K562 (cell line): ENCODE measurements around the gene SHC1.

Experiments
- GTF2F1 ChIP-seq: IDR thresholded peaks from 2 replicates; pipeline ENCODE4 v1.6.1; 2011; ENCODE audit warnings: low read depth, low read length, improper control_type of control experiment
- POLR2A ChIP-seq: fragments of 450-650 bp; conservative IDR thresholded peaks from 2 replicates; pipeline ENCODE4 v1.6.1; 2016
- ZNF79 ChIP-seq: fragments of 250-450 bp; sonication (Bioruptor Pico); IDR thresholded peaks from 2 replicates; pipeline ENCODE4 v1.4.0; 2020; ENCODE audit warnings: low read depth, mild to moderate bottlenecking, moderate library complexity
- TF ChIP-seq, protein P1 (sequence below), 3 experiments: IDR thresholded peaks in 2 of 3; conservative IDR thresholded peaks in 1 of 3; 2 replicates each; pipeline ENCODE4 v1.5.1; 2011 to 2012; ENCODE audit warnings: low read length in 3 of 3, mild to moderate bottlenecking in 3 of 3, control low read depth in 2 of 3, improper control_type of control experiment in 1 of 3, inconsistent platforms in 1 of 3, low read depth in 1 of 3, mixed read lengths in 1 of 3, moderate library complexity in 1 of 3; ENCODE audit not compliant: insufficient read depth in 2 of 3

DNA sequence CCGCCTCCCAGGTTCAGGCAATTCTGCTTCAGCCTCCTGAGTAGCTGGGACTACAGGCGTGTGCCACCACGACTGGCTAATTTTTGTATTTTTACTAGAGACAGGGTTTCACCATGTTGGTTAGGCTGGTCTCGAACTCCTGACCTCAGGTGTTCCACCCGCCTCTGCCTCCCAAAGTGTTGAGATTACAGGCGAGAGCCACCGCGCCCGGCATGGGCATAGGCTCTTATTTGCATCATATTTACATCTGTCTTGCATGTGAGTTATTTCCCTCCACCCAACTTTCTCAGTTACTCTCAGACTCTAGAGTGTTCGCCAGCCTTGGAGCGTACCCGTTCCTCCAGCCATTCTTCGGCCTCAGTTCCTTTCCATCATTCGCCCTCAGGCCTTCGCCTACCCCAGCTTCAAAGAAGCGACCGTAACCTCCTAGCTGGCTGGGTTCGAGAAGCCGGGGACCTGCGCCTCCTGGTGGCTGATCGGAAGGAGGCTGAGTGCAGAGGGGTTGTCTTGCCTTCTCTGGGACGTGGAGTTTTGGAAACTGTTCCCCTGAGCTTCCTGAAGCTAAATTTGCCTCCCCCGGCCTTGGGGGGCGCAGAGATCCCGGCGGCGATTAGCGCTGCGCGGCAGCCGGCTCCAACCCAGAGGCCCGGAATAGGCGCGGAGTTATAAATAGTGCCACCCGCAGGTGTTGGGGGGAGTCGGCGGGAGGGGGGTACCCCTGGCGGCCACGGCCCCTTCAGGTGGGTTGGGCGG is 28.4 kb upstream of the SHC1 start:
- TF ChIP-seq GTF2F1 = 0 out of 2 replicates have a peak, but pooled peaks have one; percentile 32
- TF ChIP-seq POLR2A = no peak
- TF ChIP-seq ZNF79 (CRISPR knock-in tag) = no peak
- TF ChIP-seq, protein P1, sequence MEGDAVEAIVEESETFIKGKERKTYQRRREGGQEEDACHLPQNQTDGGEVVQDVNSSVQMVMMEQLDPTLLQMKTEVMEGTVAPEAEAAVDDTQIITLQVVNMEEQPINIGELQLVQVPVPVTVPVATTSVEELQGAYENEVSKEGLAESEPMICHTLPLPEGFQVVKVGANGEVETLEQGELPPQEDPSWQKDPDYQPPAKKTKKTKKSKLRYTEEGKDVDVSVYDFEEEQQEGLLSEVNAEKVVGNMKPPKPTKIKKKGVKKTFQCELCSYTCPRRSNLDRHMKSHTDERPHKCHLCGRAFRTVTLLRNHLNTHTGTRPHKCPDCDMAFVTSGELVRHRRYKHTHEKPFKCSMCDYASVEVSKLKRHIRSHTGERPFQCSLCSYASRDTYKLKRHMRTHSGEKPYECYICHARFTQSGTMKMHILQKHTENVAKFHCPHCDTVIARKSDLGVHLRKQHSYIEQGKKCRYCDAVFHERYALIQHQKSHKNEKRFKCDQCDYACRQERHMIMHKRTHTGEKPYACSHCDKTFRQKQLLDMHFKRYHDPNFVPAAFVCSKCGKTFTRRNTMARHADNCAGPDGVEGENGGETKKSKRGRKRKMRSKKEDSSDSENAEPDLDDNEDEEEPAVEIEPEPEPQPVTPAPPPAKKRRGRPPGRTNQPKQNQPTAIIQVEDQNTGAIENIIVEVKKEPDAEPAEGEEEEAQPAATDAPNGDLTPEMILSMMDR (IDR thresholded peaks at IDR 0.05 in 2 of 3, conservative IDR thresholded peaks at IDR 0.05 in 1 of 3; ENCODE audit: insufficient read depth in 2 of 3, low read depth in 1 of 3, low read length in 3 of 3) = peak; percentile 92 to 97 (median 95)
